Activated T-helper 17 cell treated with anti-CD3 and anti-CD28 coated beads, Interleukin-2, amount 50 U/mL, for 72 hours (primary cell): ENCODE measurements around the gene CDKN2AIPNL. TPM values are rescaled to one million over a fixed set of nuclear protein-coding genes. Genes with fewer than 3 reads are reported as not detected.
"Not testable (repeated sequence)": the region's sequence is repeated elsewhere in the genome, so short reads cannot be mapped to it uniquely, and the experiment has no call there.

Source experiments
- ATAC-seq: fragments of 150-1000 bp; cut with Tn5 transposase; replicated peaks from 2 replicates; pipeline ENCODE4 v1.10.0; 2021; ENCODE audit warnings: mild to moderate bottlenecking, moderate library complexity
- H3K27ac Mint-ChIP-seq: one replicate; pipeline ENCODE4 v1.8.0; 2022; ENCODE audit warnings: mixed read lengths
- H3K27me3 Mint-ChIP-seq: one replicate; pipeline ENCODE4 v1.8.0; 2022; ENCODE audit warnings: mixed read lengths
- H3K36me3 Mint-ChIP-seq: one replicate; pipeline ENCODE4 v1.8.0; 2022; ENCODE audit warnings: low read depth, mild to moderate bottlenecking, mixed read lengths
- H3K4me1 Mint-ChIP-seq: one replicate; pipeline ENCODE4 v1.8.0; 2022; ENCODE audit warnings: mixed read lengths
- H3K4me3 Mint-ChIP-seq: one replicate; pipeline ENCODE4 v1.8.0; 2022; ENCODE audit warnings: mild to moderate bottlenecking, mixed read lengths
- H3K9me3 Mint-ChIP-seq: one replicate; pipeline ENCODE4 v1.8.0; 2022; ENCODE audit warnings: mixed read lengths
- total RNA-seq, 2 donors: library from RNA; stranded (reverse); gene quantifications; one replicate each; pipeline ENCODE4 v1.2.3, GENCODE V29; 2022

Gene CDKN2AIPNL
- total RNA-seq, 2 donors from 2014 or later: 8.9 to 23.0 TPM

DNA sequence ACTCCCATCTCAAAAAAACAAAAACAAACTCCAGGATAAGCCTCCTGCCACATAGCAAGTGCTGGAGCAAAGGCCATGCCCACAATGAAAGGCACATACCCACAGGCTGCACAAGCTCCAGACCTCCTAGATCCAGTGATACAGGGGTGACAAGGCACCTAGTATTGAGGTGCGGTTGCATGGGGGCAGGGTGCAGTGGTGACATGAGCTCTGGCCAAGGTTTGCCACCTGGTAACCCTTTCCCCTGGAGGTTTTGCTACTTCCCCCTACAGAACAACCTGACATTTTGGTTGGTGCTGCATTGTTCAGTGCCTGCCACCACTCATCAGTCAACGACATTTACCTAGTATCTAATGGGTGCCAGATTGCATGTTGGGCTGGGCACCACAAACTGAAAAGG lies 14.5 kb downstream of the CDKN2AIPNL start:
- Mint-ChIP-seq H3K4me1 (no peaks in the 10 kb centered on the region), H3K27me3 (no peaks in the 10 kb centered on the region), H3K36me3 (peaks cover 90% of the 10 kb centered on the region), H3K9me3 (no peaks in the 10 kb centered on the region), H3K4me3 (no peak overlapping the region), H3K27ac (no peak overlapping the region)
- no peak for ATAC-seq

GRCh38 chr5:134396274-134396673 lies 15.4 kb downstream of the CDKN2AIPNL start:
- Mint-ChIP-seq H3K4me1 (no peaks in the 10 kb centered on the region), H3K27me3 (no peaks in the 10 kb centered on the region), H3K9me3 (no peaks in the 10 kb centered on the region), H3K4me3 (no peak overlapping the region), H3K36me3 (peaks cover 90% of the 10 kb centered on the region), H3K27ac (no peak overlapping the region)
- no peak for ATAC-seq

- no peak for ATAC-seq
- Mint-ChIP-seq H3K9me3 (no peaks in the 10 kb centered on the region), H3K4me3 (no peak overlapping the region), H3K27ac (no peak overlapping the region), H3K4me1 (no peaks in the 10 kb centered on the region), H3K36me3 (peaks cover 97% of the 10 kb centered on the region), H3K27me3 (no peaks in the 10 kb centered on the region)
Measured at GRCh38 chr5:134394932-134395331, 16.7 kb downstream of the CDKN2AIPNL start.

GRCh38 chr5:134392301-134392700 lies 19.4 kb downstream of the CDKN2AIPNL start:
- ATAC-seq: no peak
- H3K9me3 Mint-ChIP-seq: no peaks in the 10 kb centered on the region
- H3K36me3 Mint-ChIP-seq: peaks cover 99% of the 10 kb centered on the region
- no peaks in the 10 kb centered on the region for H3K4me1 Mint-ChIP-seq
- no peaks in the 10 kb centered on the region for H3K27me3 Mint-ChIP-seq
- H3K27ac Mint-ChIP-seq: no peak overlapping the region
- H3K4me3 Mint-ChIP-seq: no peak overlapping the region

DNA sequence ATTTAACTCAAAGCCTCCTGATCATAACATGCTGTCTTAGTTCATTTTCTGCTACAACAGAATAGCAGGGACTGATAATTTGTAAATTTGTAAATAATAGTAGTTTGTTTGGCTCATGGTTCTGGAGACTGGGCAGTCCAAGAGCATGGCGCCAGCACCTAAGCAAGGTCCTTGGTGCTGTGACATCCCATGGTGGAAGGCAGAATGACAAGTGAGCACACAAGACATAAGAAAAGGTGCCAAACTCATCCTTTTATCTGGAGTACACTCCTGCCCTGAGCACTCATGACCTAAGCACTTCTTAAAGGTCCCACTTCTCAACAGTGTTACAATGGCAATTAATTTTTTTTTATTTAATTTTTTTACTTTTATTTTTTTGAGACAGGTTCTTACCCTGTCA lies 24.2 kb downstream of the CDKN2AIPNL start:
- Mint-ChIP-seq H3K36me3 (peaks cover 100% of the 10 kb centered on the region), H3K27me3 (no peaks in the 10 kb centered on the region), H3K4me3 (no peak overlapping the region), H3K4me1 (peaks cover 8% of the 10 kb centered on the region), H3K9me3 (no peaks in the 10 kb centered on the region), H3K27ac (no peak overlapping the region)
- ATAC-seq: no peak

DNA sequence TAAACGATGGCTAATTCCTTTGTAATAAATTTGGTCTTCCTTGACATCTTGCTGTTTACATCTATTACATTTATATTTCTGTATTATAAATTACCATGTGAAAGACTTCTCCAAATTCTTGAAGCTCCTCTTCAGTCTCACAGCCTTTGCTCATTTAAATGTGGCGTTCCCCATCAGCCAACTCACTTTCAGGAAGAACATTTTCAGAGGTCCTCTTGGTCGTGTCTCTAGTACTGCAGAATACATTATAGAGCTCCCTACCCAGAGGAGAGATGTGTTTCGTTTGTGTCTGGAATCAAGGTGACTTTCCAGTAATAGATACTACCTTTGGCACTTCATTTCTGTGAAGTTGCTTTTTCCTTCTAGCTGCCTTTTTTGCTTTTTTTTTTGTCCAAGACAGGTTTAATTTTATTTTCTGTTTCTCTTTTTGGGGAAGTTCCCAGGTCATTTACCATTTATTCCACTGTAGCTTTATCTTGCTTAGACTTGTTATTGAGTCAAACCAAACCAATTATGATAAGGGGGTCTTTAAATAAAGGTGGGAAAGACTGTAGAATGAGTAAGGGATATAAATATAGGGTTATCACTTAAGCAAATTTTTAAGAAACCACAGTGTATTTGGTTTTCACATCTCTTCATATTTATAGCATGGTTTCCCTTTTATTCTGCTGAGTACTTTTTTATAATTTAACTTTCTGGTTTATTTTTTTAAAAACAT lies 27.5 kb downstream of the CDKN2AIPNL start:
- Mint-ChIP-seq H3K9me3 (no peaks in the 10 kb centered on the region), H3K4me3 (peak overlapping the region; percentile 53), H3K4me1 (peaks cover 8% of the 10 kb centered on the region), H3K36me3 (peaks cover 100% of the 10 kb centered on the region), H3K27me3 (no peaks in the 10 kb centered on the region), H3K27ac (peak overlapping the region; percentile 47)
- peak; percentile 32 for ATAC-seq

DNA sequence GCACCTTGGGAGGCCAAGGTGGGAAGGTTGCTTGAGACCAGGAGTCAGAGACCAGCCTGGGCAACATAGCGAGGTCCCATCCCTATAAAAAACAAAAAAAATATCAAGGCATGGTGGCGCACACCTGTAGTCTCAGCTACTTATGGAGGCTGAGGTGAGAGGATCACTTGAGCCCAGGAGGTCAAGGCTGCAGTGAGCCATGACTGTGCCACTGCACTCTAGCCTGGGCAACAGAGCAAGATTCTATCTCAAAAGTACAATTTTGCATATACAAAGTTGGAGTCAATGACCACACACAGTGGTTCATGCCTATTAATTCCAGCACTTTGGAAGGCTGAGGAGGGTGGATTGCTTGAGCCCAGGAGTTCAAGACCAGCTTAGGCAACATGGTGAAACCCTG lies 29.5 kb downstream of the CDKN2AIPNL start:
- H3K27ac Mint-ChIP-seq, ATAC-seq, H3K4me3 Mint-ChIP-seq, H3K9me3 Mint-ChIP-seq, H3K27me3 Mint-ChIP-seq: not testable (repeated sequence)
- Mint-ChIP-seq H3K4me1 (peaks cover 13% of the 10 kb centered on the region), H3K36me3 (peaks cover 100% of the 10 kb centered on the region)

GRCh38 chr5:134380346-134380745 lies 31.3 kb downstream of the CDKN2AIPNL start:
- H3K9me3 Mint-ChIP-seq: no peaks in the 10 kb centered on the region
- H3K27me3 Mint-ChIP-seq: no peaks in the 10 kb centered on the region
- peaks cover 14% of the 10 kb centered on the region for H3K4me1 Mint-ChIP-seq
- H3K36me3 Mint-ChIP-seq: peaks cover 100% of the 10 kb centered on the region
- no peak overlapping the region for H3K4me3 Mint-ChIP-seq
- H3K27ac Mint-ChIP-seq: no peak overlapping the region
- no peak for ATAC-seq

- H3K27me3 Mint-ChIP-seq: no peaks in the 10 kb centered on the region
- H3K27ac Mint-ChIP-seq: no peak overlapping the region
- H3K36me3 Mint-ChIP-seq: peaks cover 91% of the 10 kb centered on the region
- no peaks in the 10 kb centered on the region for H3K9me3 Mint-ChIP-seq
- peaks cover 28% of the 10 kb centered on the region for H3K4me1 Mint-ChIP-seq
- ATAC-seq: no peak
- peak overlapping the region; percentile 80 for H3K4me3 Mint-ChIP-seq
Measured at GRCh38 chr5:134374232-134374631, 37.4 kb downstream of the CDKN2AIPNL start.

- H3K27me3 Mint-ChIP-seq, H3K27ac Mint-ChIP-seq, ATAC-seq, H3K9me3 Mint-ChIP-seq: not testable (repeated sequence)
- Mint-ChIP-seq H3K36me3 (peaks cover 85% of the 10 kb centered on the region), H3K4me3 (peak overlapping the region; percentile 80), H3K4me1 (peaks cover 28% of the 10 kb centered on the region)
Measured at GRCh38 chr5:134373633-134374032, 38.0 kb downstream of the CDKN2AIPNL start.

DNA sequence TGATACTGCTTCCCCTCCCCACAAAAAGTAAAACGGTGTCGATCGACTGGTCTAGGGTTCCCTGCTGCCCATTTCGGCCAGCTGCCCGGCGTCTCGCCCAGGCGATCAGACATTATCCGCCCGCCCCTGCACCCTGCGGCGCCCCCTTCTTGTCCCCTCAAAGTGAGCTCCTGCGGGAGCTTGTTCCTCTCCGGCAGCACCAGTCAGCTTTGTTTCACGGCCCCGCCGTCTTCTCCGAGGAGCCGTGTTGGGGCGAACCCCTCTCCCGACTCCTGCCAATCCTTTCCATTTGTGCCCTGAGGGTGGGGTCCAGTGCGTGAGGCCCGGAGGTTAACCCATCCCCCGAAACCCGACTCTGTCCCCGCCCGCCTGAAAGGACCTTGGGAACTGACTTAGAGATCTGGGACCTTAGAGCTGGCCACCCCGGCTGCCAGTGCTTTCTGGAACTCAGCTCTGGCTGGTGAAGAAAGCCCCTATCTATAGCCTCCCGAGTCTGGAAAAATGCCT lies 39.8 kb downstream of the CDKN2AIPNL start:
- Mint-ChIP-seq H3K9me3 (no peaks in the 10 kb centered on the region), H3K27me3 (no peaks in the 10 kb centered on the region), H3K4me1 (peaks cover 25% of the 10 kb centered on the region), H3K36me3 (peaks cover 73% of the 10 kb centered on the region), H3K4me3 (peak overlapping the region; percentile 80), H3K27ac (peak overlapping the region; percentile 99)
- peak; percentile 8 for ATAC-seq

- Mint-ChIP-seq H3K9me3 (no peaks in the 10 kb centered on the region), H3K27ac (peak within 1 kb of the TSS; percentile 99), H3K4me1 (peaks cover 28% of the 10 kb centered on the region), H3K4me3 (peak within 1 kb of the TSS; percentile 80), H3K36me3 (peaks cover 68% of the 10 kb centered on the region), H3K27me3 (no peaks in the 10 kb centered on the region)
- ATAC-seq: peak; percentile 79
Measured at GRCh38 chr5:134370871-134371833, 40.5 kb downstream of the CDKN2AIPNL start, which contains the start of gene UBE2B. Gene UBE2B (plus strand): TSS chr5:134371569. CDS start chr5:134371596, 27 bp downstream.

- Mint-ChIP-seq H3K4me1 (peaks cover 33% of the 10 kb centered on the region), H3K27ac (peak overlapping the region; percentile 99), H3K4me3 (peak overlapping the region; percentile 80), H3K9me3 (no peaks in the 10 kb centered on the region), H3K36me3 (peaks cover 60% of the 10 kb centered on the region), H3K27me3 (no peaks in the 10 kb centered on the region)
- peak; percentile 44 for ATAC-seq
Measured at GRCh38 chr5:134370311-134370870, 41.3 kb downstream of the CDKN2AIPNL start.

DNA sequence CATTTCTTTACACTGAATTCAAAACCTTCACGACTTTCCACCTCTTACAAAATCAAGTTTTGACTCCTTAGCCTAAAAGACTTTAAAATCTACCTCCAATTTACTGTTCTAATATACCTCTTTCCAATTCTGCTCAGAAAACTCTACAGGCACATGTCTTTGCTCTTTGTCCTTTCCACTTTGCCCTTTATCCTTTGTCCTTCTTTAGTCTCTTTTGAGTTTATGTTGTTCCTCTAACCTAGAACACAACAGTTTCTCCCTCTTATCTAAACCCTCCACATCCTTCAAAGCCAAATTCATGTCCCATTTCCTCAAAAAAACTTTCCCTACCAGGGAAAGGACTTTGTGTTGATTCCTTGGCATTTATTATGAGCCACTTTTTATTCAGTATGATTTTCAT lies 46.1 kb downstream of the CDKN2AIPNL start:
- no peak overlapping the region for H3K27ac Mint-ChIP-seq
- H3K36me3 Mint-ChIP-seq: peaks cover 12% of the 10 kb centered on the region
- H3K4me1 Mint-ChIP-seq: peaks cover 21% of the 10 kb centered on the region
- H3K27me3 Mint-ChIP-seq: no peaks in the 10 kb centered on the region
- ATAC-seq: no peak
- H3K9me3 Mint-ChIP-seq: no peaks in the 10 kb centered on the region
- H3K4me3 Mint-ChIP-seq: no peak overlapping the region
